Measurements from ENCODE around the gene RAB36.

RAB36 gene

DNA sequence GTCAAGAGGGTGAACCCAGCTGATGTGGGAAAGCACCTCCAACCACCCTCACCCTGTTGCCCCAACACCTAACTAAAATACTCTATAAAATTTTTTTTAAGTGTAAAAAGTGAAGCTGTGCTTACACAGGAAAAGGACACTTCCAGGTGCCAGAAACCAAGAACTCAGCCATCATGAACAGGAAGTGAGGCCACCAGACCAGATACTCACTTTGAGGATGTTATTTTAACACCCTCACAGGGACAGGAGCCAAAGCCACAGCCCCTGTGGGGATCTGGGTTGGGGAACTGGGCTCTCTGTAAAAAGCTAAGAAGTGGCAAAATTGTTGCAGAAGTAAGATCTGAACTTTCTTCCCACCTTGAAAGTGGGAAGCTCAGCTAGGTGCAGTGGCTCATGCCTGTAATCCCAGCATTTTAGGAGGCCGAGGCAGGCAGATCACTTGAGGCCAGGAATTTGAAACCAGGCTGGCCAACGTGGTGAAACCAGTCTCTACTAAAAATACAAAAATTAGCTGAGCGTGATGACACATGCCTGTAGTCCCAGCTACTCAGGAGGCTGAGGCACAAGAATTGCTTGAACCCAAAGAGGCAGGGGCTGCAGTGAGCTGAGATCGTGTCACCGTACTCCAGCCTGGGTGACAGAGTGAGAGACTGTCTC, 7.2 kb upstream of the RAB36 start:
- peak; percentile 41 for DNase-seq
- ATAC-seq, result peak; percentile 34

DNA sequence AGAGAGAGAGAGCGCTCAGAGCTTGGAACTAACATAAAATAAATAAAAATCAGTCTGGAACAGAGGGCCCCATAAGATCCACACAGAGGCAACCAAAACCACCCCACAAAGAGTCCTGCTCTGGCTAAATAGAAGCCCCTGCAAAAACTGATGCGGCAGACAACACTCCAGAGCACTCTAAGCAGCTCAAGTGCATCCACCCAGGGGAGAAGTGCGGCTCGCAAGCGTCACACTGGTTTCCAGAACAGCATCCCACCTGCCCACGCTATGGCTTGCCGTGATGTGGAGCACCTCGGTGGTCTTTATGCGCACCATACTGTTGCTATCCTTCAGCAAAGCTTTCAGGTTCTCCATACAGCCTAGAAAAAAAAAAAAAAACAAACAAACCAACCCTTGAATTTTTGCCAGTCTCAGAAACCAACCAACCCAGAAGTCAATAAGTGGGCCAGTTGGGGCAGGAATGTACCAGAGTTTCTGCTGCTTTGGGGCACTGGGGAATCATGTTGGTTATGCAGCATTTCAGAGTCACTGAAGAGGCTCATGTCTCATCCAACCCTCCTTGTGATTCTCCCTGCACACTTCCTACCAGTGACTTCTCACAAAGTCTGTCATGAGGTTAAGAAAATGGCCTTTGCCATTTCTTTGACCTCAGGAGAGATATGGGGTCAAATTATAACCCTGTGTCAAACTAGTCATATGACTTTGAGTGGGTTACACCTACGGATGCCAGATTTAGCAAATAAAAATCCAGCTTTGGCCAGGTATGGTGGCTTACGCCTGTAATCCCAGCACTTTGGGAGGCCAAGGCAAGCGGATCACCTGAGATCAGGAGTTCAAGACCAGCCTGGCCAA, 6.5 kb upstream of the RAB36 start:
- DNase-seq, result no peak

DNA sequence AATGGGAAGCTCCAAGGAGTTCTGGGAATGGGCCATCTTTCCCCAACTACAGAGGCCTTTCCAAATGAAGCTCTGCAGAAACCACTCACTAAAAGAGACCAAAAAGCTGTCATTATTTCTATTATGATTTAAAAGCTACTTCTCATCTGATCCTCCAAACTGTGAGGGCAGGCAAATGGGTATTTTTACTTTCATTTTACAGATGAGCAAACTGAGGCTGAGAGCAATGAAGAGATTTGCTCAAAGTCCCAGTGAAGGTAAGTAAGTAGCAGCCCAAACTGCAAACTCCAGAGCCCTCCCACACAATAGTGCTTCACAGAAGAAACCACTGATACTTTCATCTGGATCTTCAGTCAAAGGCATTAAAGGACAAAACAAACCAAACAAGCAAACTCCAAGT, 4.9 kb upstream of the RAB36 start:
- no peak for DNase-seq
- ATAC-seq, result no peak

More for the DNA sequence above, 6.5 kb upstream of the RAB36 start:
- ATAC-seq, result no peak

DNA sequence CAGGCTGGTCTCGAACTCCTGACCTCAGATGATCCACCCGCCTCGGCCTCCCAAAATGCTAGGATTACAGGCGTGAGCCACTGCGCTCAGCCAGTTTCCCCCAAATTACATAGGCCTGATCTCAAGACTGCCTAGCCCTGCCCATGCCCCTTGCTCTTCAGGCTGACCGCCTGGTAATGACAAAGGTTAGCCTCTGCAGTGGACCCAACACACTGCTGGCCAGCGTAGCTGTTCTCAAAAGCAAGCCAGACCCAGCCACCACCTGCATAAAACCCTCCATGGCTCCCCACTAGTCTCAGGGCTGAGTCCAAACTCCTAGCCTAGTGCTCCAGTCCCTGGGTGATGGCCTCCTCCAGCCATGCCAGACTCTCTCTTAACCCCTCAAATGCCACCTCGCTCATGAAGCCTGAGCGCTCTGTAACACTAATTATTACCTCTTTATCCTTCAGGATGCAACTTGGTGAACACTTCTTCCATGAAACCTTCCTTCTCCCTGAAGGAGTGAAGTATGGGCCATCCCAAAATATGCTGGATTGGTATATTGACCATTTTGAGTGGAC, 2.7 kb upstream of the RAB36 start:
- DNase-seq, result no peak
- ATAC-seq, result no peak

DNA sequence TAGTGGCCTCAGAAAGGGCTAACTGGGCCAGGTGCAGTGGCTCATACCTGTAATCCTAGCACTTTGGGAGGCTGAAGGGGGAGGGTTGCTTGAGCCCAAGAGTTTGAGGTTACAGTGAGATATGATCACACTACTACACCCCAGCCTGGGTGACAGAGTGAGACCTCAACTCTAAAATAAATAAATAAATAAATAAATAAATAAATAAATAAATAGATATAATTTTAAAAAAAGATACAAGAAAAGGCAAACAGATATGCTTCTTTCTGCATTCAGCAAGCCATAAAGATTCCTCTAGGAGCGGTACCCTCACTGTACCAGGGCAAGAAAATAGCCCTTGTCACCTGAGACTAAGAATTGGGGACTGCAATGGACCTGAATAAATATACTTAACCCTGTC, 2.2 kb upstream of the RAB36 start:
- ATAC-seq (no peak), DNase-seq (no peak)

DNA sequence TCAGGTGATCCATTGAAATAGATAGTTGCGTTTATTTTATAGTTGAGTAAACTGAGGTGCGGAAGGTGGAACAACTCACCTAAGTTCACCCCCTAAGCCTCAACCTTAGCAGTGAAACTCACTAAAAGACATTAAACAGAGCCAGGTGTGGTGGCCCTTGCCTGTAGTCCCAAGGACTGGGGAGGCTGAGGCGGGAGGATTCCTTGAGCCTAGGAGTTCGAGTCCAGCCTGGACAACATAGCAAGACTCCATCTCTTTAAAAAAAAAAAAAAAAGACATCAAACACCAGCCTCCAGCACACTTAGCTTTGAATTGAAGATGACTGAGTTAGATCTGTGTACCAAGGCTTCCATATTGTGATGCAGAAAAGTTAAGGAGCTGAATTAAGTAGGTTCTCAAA, 845 bp upstream of the RAB36 start:
- no peak for DNase-seq
- no peak for ATAC-seq

DNA sequence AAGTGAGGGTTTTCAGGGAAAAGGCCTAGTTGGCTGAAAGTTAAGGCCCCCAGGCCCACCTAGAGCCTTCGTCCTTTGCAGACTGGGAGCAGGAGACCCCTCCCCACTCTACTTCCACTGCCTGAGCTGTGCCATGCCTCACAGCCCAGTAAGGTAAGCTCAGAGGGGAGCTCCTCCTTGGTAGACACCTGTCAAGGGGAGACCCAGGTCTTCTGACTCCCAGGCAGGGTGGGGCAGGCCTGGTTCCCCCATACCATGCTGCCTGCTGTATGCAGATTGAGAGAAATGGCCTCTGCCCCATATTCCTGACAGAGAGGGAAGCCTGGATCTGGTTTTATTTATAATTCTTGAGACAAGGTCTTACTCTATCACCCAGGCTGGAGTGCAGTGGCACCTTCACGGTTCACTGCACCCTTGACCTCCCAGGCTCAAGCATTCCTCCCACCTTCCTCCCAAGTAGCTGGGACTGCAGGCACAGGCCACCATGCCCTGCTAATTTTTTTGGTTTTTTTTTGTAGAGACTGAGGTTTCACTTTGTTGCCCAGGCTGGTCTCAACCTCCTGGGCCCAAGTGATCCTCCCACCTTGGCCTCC, 697 bp downstream of the RAB36 start:
- ATAC-seq (no peak), DNase-seq (no peak)

DNA sequence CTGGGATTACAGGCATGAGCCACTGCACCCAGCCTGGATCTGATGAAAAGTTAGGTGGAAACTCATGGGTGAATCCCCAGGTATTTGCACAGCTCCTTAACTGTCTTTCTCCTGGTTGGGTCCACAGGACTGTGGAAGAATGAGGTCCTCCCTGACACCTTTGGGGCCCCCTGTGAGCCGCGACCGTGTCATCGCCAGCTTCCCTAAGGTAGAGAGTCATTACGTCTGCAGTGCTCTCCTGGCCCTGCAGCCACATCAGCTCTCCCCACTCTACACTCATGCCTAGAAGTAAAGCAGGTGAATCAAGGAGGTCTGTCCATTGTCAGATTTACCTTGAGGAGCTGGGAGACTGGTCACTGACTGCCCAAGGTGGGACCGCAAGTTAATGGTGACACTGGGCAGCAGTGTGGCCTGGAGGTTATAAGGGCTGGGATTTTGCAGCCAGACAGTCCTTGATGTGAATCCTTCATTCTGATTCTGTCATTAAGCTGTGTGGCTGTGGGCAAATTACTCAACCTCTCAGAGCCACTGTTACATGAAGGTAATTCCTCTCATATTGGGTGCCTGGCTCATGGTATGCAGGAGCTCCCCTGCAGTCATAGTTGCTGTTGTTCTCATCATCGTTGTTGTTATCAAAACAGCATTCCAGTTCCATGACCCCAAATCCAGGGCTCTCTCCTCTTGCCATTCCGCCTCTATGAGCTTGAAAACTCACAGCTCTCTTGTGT, 1.4 kb downstream of the RAB36 start:
- ATAC-seq (no peak), DNase-seq (no peak)

DNA sequence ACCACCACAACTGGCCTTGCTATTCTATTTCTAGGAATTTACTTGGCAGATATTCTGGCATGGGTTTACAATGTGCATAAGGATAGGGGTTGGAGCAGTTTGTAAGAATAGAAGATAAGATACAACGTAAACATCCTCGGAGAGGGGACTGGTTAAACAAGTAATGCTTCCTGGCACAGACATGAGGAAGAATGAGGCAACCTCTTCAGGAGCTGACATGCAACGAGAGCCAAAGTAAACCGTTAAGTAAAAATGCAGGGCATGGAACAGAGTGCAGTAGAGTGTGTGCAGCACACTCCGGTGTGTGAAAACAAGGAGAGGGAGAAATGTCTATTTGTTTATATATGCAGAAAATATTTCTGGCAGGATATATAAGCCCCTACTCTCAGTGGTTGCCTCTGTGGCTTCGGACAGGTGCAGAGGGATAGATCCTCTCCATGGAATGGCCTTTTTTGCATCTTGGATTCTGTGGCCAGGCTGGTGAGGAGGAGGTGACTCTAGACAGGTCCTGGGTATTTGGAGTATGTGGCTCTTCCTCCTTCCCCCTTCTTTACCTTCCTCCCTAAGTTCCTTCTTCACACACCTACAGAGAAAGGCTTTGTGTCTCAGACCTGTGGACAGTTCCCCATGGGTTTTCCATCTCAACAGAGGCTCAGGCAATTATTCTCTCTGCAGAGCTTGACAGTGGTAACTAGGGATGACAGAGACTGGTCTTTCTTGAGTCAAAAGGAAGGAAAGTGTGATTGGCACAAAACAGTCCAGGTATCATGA, 2.5 kb downstream of the RAB36 start:
- DNase-seq, result no peak
- ATAC-seq, result no peak

DNA sequence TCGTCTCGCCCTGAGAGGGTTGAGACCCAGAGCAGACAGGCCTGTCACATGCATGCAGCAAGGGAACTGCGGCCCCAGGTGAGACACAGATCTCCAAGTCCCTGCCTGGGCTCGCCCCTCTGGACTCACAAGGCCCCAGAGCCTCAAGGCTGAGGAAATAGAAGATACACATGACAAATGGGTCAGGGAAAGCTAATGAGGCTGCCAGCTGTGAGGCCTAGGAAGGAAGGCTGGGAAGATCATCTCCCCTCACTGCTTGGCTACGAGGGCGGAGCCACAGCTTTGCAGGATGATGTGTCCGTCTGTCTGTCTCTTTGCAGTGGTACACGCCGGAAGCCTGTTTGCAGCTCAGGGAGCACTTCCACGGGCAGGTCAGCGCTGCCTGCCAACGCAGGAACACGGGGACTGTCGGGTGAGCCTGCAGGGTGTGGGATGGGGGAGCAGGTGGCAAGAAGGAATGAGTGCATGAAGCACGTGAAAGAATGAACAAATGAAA, 4.5 kb downstream of the RAB36 start:
- no peak for DNase-seq
- no peak for ATAC-seq

DNA sequence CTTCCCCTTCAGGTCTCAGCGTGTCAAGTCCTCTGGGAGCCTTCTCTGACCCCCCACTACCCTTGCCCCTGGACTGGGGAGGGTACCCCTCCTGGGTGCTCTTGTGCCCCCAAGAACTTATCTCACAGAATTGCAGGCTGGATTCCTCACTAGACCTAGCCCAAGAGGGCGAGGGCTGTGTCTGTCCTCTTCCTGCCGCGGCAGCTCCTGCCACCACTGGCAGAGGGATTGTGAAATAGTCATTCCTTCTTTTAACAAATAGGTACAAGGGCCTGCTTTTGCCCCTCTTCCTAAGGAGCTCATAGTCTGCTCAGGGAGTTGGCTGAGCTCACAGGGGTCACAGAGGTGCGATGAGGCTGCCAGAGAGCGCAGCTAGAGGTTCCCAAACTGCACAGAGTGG, 5.5 kb downstream of the RAB36 start:
- ATAC-seq, result no peak
- no peak for DNase-seq

DNA sequence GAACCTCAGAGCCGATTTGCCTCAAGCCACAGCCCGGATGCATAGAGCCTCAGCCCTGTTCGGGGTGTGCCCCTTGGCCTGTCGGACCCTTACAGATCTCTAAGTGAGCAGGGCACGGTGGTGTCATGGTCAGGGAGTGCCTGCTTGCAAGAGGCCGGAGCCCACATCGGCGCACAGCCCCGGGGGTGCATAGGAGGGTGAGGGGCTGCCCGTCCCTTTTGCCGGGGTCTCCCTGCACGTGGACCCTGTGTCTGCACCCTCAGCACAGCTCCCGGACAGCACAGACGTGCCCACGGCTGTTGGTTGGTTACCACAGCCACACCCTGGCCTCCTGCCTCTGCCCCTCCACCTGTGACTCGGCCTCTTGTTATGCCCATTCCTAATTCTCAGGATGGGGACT, 6.5 kb downstream of the RAB36 start:
- DNase-seq, result no peak
- ATAC-seq, result no peak

DNA sequence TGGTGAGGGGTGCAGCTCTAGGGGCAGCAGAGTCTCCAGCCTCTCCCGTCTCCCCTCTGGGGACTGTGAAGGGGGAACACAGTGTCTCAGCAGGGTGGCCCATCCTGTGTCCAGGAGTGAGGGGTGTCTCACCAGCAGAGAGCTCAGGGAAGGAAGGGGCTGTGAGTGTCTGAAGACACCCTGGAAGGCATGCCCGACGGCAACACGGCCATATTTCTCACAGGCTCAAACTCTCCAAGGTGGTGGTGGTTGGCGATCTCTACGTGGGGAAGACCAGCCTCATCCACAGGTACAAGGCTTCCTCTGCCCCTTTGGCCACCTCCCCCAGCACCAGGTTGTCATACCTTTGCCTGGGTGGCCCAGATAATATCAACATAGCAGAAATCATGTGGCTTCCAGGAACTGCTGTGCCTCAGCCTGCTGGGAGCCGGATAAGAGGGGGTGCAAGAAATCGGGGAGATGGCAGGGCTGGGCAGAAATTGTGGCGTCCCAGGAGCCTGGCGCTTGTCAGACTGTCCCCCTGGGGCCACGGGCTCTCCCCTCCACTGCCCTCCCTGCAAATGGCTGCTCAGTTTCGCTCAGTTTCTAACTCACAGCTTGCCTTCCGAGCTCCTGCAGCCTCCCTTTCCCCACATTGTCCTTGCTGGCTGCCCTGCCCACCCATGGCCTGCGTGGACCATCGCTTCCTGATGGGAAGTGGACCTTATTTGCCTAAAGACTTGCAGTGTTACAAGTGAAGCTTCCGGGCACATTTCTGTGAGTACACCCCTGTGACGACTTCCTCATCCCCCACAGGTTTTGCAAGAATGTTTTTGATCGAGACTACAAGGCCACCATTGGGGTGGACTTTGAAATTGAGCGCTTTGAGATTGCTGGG, 7.2 kb downstream of the RAB36 start:
- DNase-seq (no peak), ATAC-seq (no peak)

DNA sequence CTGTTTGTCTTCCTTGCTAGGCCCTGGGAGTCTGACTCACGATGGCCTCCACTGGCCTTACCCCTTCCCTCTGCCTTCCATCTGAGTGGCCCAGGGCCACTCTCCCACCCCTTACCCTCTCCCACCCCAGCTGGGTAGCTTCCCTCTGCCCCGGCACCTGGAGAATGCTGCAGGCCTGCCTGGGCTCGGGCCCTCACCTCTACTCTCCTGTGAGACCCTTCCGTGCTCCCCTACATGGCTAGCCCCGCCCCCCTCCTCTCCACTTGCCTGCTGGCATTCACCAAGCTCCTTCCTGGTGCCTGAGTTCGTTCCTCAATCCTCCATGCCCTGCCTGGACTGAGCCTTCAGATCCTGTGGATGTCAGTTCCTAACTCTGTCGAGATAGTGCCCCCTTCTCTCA, 8.7 kb downstream of the RAB36 start:
- no peak for ATAC-seq
- no peak for DNase-seq

DNA sequence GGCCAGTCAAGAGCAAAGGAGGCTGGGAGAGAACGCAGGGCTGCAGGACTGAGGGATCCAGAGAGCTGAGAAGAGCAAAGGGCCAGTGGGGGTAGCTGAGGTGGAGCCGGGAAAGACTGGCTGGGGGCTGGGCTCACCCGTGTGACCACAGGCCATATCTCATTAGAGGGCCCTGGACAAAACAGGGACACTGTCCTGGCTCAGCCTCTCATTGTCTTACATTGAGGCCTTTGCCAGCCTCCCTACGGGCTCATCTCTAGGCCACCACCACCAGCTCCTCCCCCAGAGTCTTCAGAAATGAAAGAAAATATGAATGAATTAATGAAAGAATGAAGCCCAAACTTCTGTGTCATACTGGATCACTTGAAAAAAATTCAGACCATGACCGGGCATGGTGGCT, 9.2 kb downstream of the RAB36 start:
- no peak for DNase-seq

DNA sequence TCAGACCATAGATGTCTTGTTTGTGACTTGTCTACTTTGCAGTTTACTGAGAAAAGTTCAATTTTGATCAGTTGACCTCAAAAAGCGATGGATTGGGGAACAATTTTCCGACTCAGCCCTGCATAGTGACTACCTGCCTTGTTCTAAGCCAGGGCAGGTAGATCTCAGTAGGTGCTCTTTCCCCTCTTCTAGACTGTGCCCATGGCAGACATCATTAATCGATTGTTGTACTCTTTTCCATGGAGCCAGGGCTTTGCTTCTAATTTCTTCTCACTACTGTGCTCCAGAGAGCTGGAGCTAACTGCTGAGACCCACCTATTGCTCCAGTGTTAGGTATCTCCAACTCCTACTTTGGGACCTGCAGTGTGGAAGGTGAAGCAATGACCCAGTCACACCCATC, 9.9 kb downstream of the RAB36 start:
- ATAC-seq (no peak), DNase-seq (no peak)

More for the DNA sequence above, 9.2 kb downstream of the RAB36 start:
- ATAC-seq, result no peak

DNA sequence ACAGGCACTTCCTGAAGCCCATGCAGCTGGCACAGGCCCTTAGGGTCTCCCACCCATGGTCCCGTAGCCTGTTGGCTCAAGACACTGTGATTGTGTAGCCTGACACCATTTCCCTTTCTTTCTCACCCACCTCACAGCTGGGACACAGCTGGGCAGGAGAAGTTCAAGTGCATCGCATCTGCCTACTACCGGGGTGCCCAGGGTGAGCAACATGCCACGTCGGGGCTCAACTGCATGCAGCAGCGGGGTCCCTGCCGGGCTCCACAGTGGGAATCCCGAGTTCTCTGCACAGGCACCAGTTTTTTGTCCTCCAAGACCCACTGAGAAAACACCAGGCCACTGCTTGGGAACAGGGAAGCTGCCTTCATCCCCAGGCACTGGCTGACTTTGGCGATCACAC, 10.6 kb downstream of the RAB36 start:
- DNase-seq (no peak), ATAC-seq (no peak)

DNA sequence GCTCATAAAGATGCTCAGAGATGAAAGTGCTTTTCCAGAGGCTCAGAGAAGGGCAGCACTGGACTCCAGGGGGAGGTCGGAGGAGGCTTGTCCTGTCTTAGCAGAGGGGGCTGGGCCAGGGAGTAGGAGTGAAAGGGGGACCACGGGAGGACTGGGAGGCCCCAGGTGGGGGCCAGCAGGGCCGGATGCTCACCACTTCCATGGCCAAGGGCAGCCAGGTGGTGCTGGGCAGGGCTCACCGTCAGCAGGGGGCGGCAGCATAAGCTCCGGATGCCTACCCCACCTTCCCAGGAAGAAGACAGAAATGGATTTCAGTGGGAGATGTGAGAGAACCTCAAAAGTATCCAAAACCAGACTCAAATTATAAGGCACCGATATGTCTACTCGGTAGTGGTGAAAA, 11.0 kb downstream of the RAB36 start:
- ATAC-seq, result no peak
- no peak for DNase-seq

DNA sequence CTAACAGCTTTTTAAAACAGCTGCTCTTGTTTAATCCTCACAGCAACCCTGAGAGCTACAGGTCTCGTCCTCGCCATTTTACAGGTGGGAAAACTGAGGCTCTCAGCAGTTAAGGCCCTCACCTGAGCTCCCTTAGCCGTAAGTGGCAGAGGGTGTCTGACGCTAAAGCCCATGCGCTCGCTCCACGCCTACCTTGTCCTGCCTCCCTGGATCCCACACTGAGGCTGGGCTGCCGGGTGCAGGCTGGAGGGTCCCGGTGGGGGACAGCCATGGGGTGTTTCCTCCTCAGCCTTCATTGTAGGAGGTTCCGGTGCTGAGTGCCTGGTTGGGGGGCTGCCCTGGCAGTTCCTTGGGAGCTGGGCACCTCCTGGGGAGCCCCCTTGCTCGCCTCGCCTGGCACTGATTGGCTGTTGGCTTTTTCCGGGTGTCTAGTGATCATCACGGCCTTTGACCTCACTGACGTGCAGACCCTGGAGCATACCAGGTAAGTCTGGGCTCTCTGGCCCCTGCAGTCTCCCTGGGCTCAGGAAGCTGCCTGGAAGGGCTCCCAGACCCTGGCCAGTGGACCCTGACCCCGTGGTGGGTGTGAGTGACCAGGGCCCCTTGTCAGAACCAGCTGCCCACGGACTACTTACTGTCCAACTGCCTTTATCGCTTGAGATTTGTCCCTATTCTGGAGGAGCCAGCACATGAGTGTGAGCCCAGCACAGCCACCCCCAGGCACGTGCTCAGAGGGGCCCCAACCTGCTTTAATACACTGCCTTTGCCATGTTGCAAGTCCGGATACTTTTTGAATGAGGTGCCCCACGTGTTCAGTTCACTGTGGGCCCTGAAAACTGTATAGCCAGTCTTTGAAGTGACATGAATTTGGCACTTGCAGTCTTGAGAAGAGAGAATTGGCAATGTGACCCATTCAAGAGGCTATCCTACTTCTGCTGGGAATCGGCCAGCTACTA, 12.6 kb downstream of the RAB36 start:
- DNase-seq (no peak), ATAC-seq (no peak)

All from stimulated activated naive CD8-positive, alpha-beta T cell treated with anti-CD3 and anti-CD28 coated beads, Interleukin-15, Interleukin-2, amounts not matched to agents 100 U/mL and 50 U/mL, for 24 hours (primary cell).